GM12891 (cell line): ENCODE measurements around the gene TMA7B.

Source experiments
- POLR2A ChIP-seq: IDR thresholded peaks from 2 replicates; pipeline ENCODE4 v1.6.1; 2011; ENCODE audit warnings: low read depth, low read length, control low read depth
- POLR2AphosphoS5 ChIP-seq: IDR thresholded peaks from 2 replicates; pipeline ENCODE4 v1.6.1; 2011; ENCODE audit warnings: low read depth, low read length, control low read depth
- SPI1 ChIP-seq: IDR thresholded peaks from 2 replicates; pipeline ENCODE4 v1.6.1; 2011; ENCODE audit warnings: low read depth, low read length, control low read depth

DNA sequence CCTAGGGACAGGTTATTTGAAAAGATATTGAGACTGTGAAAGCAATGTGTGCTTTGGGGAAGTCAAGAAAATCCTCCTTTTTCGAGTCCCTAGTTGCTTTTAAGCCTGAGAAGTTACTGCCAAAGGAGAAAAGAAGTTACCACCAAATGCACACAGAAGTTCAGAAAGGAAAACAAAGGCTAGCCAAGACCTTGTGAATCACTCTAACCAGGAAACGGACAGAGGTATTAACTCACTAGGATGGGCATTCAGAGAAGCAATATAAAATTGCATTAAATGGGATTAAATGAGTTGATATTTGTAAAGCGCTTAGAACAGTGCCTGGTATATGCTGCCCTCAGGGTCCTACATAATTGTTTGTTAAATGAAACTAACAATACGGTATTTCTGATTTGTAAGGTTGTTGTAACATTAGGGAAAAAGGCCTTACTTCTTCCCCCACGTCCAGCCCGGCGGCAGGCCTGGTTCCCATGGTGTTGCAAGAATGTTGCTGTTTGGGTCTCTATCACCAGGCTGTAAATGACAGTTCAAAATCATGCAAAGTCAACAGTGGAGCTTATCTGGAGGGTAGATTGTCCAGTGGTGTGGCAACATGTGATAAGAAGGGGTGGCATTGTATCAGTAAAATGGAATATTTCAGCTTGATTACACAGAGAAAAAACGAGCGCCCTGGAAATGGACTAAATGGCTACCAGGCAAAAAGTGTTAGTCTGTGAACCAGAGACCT, 7.1 kb downstream of the TMA7B start:
- TF ChIP-seq POLR2A (no peak), POLR2AphosphoS5 (no peak), SPI1 (no peak)
